Measurements from ENCODE around the gene ZMAT5.

The ZMAT5 gene

GRCh38 chr22:29716814-29717545, 49.8 kb downstream of the ZMAT5 start:
- Mint-ChIP-seq H3K27ac (no peak overlapping the region), H3K9me3 (peaks cover 5% of the 10 kb centered on the region), H3K36me3 (ENCODE audit: low read depth) (no peaks in the 10 kb centered on the region), H3K4me1 (peaks cover 6% of the 10 kb centered on the region), H3K4me3 (peak overlapping the region in 2 of 3 experiments; percentile 5 to 30), H3K27me3 (ENCODE audit: low read depth) (peaks cover 69% of the 10 kb centered on the region)
- no peak for TF ChIP-seq CTCF (IDR thresholded peaks at IDR 0.05; ENCODE audit: unreplicated experiment in 3 of 3)

- Mint-ChIP-seq H3K36me3 (ENCODE audit: low read depth) (no peaks in the 10 kb centered on the region), H3K4me1 (peaks cover 11% of the 10 kb centered on the region), H3K9me3 (peaks cover 5% of the 10 kb centered on the region), H3K27me3 (ENCODE audit: low read depth) (peaks cover 69% of the 10 kb centered on the region), H3K27ac (no peak overlapping the region), H3K4me3 (no peak overlapping the region)
- no peak for TF ChIP-seq CTCF (IDR thresholded peaks at IDR 0.05; ENCODE audit: unreplicated experiment in 3 of 3)
Observed at GRCh38 chr22:29715705-29716104, 51.1 kb downstream of the ZMAT5 start.

- no peak for TF ChIP-seq CTCF (IDR thresholded peaks at IDR 0.05; ENCODE audit: unreplicated experiment in 3 of 3)
- H3K27ac Mint-ChIP-seq = no peak overlapping the region
- peaks cover 11% of the 10 kb centered on the region for H3K4me1 Mint-ChIP-seq
- no peak overlapping the region for H3K4me3 Mint-ChIP-seq
- H3K36me3 Mint-ChIP-seq (ENCODE audit: low read depth) = no peaks in the 10 kb centered on the region
- H3K27me3 Mint-ChIP-seq (ENCODE audit: low read depth) = peaks cover 70% of the 10 kb centered on the region
- H3K9me3 Mint-ChIP-seq = peaks cover 5% of the 10 kb centered on the region
Observed at GRCh38 chr22:29715240-29715639, 51.6 kb downstream of the ZMAT5 start.

GRCh38 chr22:29713156-29713727, 53.6 kb downstream of the ZMAT5 start:
- H3K36me3 Mint-ChIP-seq (ENCODE audit: low read depth) = no peaks in the 10 kb centered on the region
- H3K27ac Mint-ChIP-seq = no peak overlapping the region
- peaks cover 11% of the 10 kb centered on the region for H3K4me1 Mint-ChIP-seq
- H3K27me3 Mint-ChIP-seq (ENCODE audit: low read depth) = peaks cover 70% of the 10 kb centered on the region
- no peak for TF ChIP-seq CTCF (IDR thresholded peaks at IDR 0.05; ENCODE audit: unreplicated experiment in 3 of 3)
- peaks cover 5% of the 10 kb centered on the region for H3K9me3 Mint-ChIP-seq
- no peak overlapping the region for H3K4me3 Mint-ChIP-seq

GRCh38 chr22:29712119-29712518, 54.7 kb downstream of the ZMAT5 start:
- Mint-ChIP-seq H3K9me3 (peaks cover 5% of the 10 kb centered on the region), H3K27me3 (ENCODE audit: low read depth) (peaks cover 67% of the 10 kb centered on the region), H3K27ac (no peak overlapping the region)

More at GRCh38 chr22:29712119-29712518, 54.7 kb downstream of the ZMAT5 start:
- TF ChIP-seq CTCF (IDR thresholded peaks at IDR 0.05; ENCODE audit: unreplicated experiment in 3 of 3) = no peak
- Mint-ChIP-seq H3K4me3 (no peak overlapping the region), H3K4me1 (peaks cover 15% of the 10 kb centered on the region), H3K36me3 (ENCODE audit: low read depth) (no peaks in the 10 kb centered on the region)

All from nephron (organoid).